Activated CD8-positive, alpha-beta T cell treated with anti-CD3 and anti-CD28 coated beads for 36 hours (primary cell): ENCODE measurements around the gene RAPGEF2. TPM values are rescaled to one million over a fixed set of nuclear protein-coding genes. Genes with fewer than 3 reads are reported as not detected.

Source experiments
- ATAC-seq: fragments of 200-7000 bp; cut with Tn5 transposase; one replicate; pipeline ENCODE4 v1.10.0; 2021; ENCODE audit warnings: mild to moderate bottlenecking, moderate library complexity
- CTCF ChIA-PET: fragments of 350-600 bp; sonication (Branson Sonifier 250); formaldehyde crosslinking; loops from one replicate; lab custom pipeline; 2021; ENCODE audit warnings: antibody characterized with exemption; lab: Charles Lee
- POLR2A ChIA-PET: fragments of 350-600 bp; sonication (Branson Sonifier 250); formaldehyde crosslinking; loops from one replicate; lab custom pipeline; 2021; ENCODE audit warnings: antibody characterized with exemption; lab: Charles Lee
- DNase-seq: peaks from one replicate; pipeline ENCODE4 v3.0.0-alpha.2; 2020
- H3K27ac Mint-ChIP-seq: one replicate; pipeline ENCODE4 v1.8.0; 2021; ENCODE audit warnings: mild to moderate bottlenecking, mixed read lengths
- H3K27me3 Mint-ChIP-seq: one replicate; pipeline ENCODE4 v1.8.0; 2021; ENCODE audit warnings: mixed read lengths
- H3K36me3 Mint-ChIP-seq: one replicate; pipeline ENCODE4 v1.8.0; 2021; ENCODE audit warnings: low read depth, mixed read lengths
- H3K4me1 Mint-ChIP-seq: one replicate; pipeline ENCODE4 v1.8.0; 2021; ENCODE audit warnings: low read depth, mixed read lengths
- H3K4me3 Mint-ChIP-seq: one replicate; pipeline ENCODE4 v1.8.0; 2021; ENCODE audit warnings: mild to moderate bottlenecking, moderate library complexity, mixed read lengths
- H3K9me3 Mint-ChIP-seq: one replicate; pipeline ENCODE4 v1.8.0; 2021; ENCODE audit warnings: mixed read lengths
- CTCF ChIP-seq: fragments of 200-600 bp; IDR thresholded peaks from one replicate; pipeline ENCODE4 v1.8.0; 2022; ENCODE audit warnings: antibody characterized with exemption, mild to moderate bottlenecking
- intact Hi-C: fragments of 100-400 bp; cut with micrococcal nuclease; formaldehyde crosslinking; loops from one replicate; pipeline ENCODE4 v1.10.0; 2022
- total RNA-seq, 2 experiments: library from RNA; stranded (reverse); gene quantifications; one replicate each; pipeline ENCODE4 v1.2.3, GENCODE V29; 2021

The RAPGEF2 gene
- total RNA-seq, 2 experiments from 2014 or later = 13.7 to 14.8 TPM

GRCh38 chr4:159212675-159213293 is 109.9 kb downstream of the RAPGEF2 start:
- no peak for DNase-seq
- peaks cover 8% of the 10 kb centered on the region for H3K36me3 Mint-ChIP-seq
- H3K9me3 Mint-ChIP-seq = no peaks in the 10 kb centered on the region
- intact Hi-C loops = no loop called here
- CTCF ChIA-PET = interaction anchor here (2.5 kb wide), 1 partner anchor 10 kb away, joined by 11 read pairs; no protein-coding TSS in a partner anchor
- no peak overlapping the region for H3K27ac Mint-ChIP-seq
- H3K4me1 Mint-ChIP-seq = peaks cover 8% of the 10 kb centered on the region
- TF ChIP-seq CTCF = no peak
- H3K4me3 Mint-ChIP-seq = no peak overlapping the region
- ATAC-seq = no peak
- H3K27me3 Mint-ChIP-seq = no peaks in the 10 kb centered on the region
- POLR2A ChIA-PET = no interaction called here

- no peak for ATAC-seq
- CTCF ChIA-PET = interaction anchor here (1.3 kb wide), 1 partner anchor 14 kb away, joined by 5 read pairs; no protein-coding TSS in a partner anchor
- POLR2A ChIA-PET = no interaction called here
- H3K9me3 Mint-ChIP-seq = no peaks in the 10 kb centered on the region
- H3K4me1 Mint-ChIP-seq = no peaks in the 10 kb centered on the region
- no peaks in the 10 kb centered on the region for H3K27me3 Mint-ChIP-seq
- DNase-seq = no peak
- no peak overlapping the region for H3K4me3 Mint-ChIP-seq
- intact Hi-C loops = no loop called here
- no peak for TF ChIP-seq CTCF
- peaks cover 2% of the 10 kb centered on the region for H3K36me3 Mint-ChIP-seq
- no peak overlapping the region for H3K27ac Mint-ChIP-seq
Measured at GRCh38 chr4:159216834-159217233, 114.0 kb downstream of the RAPGEF2 start.

GRCh38 chr4:159219862-159220261 is 117.0 kb downstream of the RAPGEF2 start:
- DNase-seq (no peak), ATAC-seq (no peak)
- H3K4me3 Mint-ChIP-seq = no peak overlapping the region
- no peak for TF ChIP-seq CTCF
- intact Hi-C loops = no loop called here
- H3K27ac Mint-ChIP-seq = no peak overlapping the region
- no peaks in the 10 kb centered on the region for H3K36me3 Mint-ChIP-seq
- CTCF ChIA-PET = no interaction called here
- POLR2A ChIA-PET = no interaction called here
- H3K9me3 Mint-ChIP-seq = no peaks in the 10 kb centered on the region
- H3K27me3 Mint-ChIP-seq = no peaks in the 10 kb centered on the region
- H3K4me1 Mint-ChIP-seq = peaks cover 2% of the 10 kb centered on the region

GRCh38 chr4:159220353-159220752 is 117.5 kb downstream of the RAPGEF2 start:
- POLR2A ChIA-PET = interaction anchor here (0.5 kb wide), 1 partner anchor 228 kb away, joined by 4 read pairs; no protein-coding TSS in a partner anchor
- DNase-seq = no peak
- TF ChIP-seq CTCF = no peak
- H3K4me1 Mint-ChIP-seq = peaks cover 5% of the 10 kb centered on the region
- H3K27ac Mint-ChIP-seq = no peak overlapping the region
- intact Hi-C loops = no loop called here
- no peaks in the 10 kb centered on the region for H3K27me3 Mint-ChIP-seq
- H3K36me3 Mint-ChIP-seq = no peaks in the 10 kb centered on the region
- no peak for ATAC-seq
- no peak overlapping the region for H3K4me3 Mint-ChIP-seq
- no peaks in the 10 kb centered on the region for H3K9me3 Mint-ChIP-seq
- CTCF ChIA-PET = no interaction called here

- H3K4me3 Mint-ChIP-seq = no peak overlapping the region
- ChIA-PET CTCF (no interaction called here), POLR2A (no interaction called here)
- no peaks in the 10 kb centered on the region for H3K36me3 Mint-ChIP-seq
- DNase-seq (no peak), ATAC-seq (no peak)
- no peaks in the 10 kb centered on the region for H3K9me3 Mint-ChIP-seq
- no peak for TF ChIP-seq CTCF
- peaks cover 12% of the 10 kb centered on the region for H3K4me1 Mint-ChIP-seq
- intact Hi-C loops = no loop called here
- no peak overlapping the region for H3K27ac Mint-ChIP-seq
- H3K27me3 Mint-ChIP-seq = no peaks in the 10 kb centered on the region
Measured at GRCh38 chr4:159221280-159221679, 118.4 kb downstream of the RAPGEF2 start.
